Left lung (tissue), 10 donors: ENCODE results near the gene GRID1. TPM values are rescaled to one million over a fixed set of nuclear protein-coding genes. Genes with fewer than 3 reads are reported as not detected.

ENCODE experiments used
- ATAC-seq: fragments of 200-7000 bp; cut with Tn5 transposase; one replicate; pipeline ENCODE4 v1.9.1; 2020; ENCODE audit warnings: moderate library complexity
- DNase-seq, 4 donors: peaks; one replicate each; pipeline ENCODE4 v3.0.0-alpha.2; 2013 to 2020
- H3K27ac ChIP-seq, 2 donors: fragments of 200-600 bp; sonication (generic) in 1 of 2; one replicate each; pipeline versions ENCODE4 v1.5.0 to v1.8.0; 2020 to 2021
- H3K27me3 ChIP-seq, 2 donors: fragments of 200-600 bp; sonication (generic) in 1 of 2; one replicate each; pipeline versions ENCODE4 v1.5.0 to v1.8.0; 2020 to 2021
- H3K36me3 ChIP-seq, 2 donors: fragments of 200-600 bp; sonication (generic) in 1 of 2; one replicate each; pipeline versions ENCODE4 v1.5.0 to v1.8.0; 2020 to 2021
- H3K4me1 ChIP-seq, 2 donors: fragments of 200-600 bp; one replicate each; pipeline ENCODE4 v1.8.0; 2021
- H3K4me3 ChIP-seq, 2 donors: fragments of 200-600 bp; sonication (generic) in 1 of 2; one replicate each; pipeline versions ENCODE4 v1.5.0 to v1.8.0; 2020 to 2021; ENCODE audit warnings: mild to moderate bottlenecking in 1 of 2
- H3K9me3 ChIP-seq, 2 donors: fragments of 200-600 bp; sonication (generic) in 1 of 2; one replicate each; pipeline versions ENCODE4 v1.5.0 to v1.8.0; 2020 to 2021
- CTCF ChIP-seq, 2 donors: fragments of 200-600 bp; sonication (generic) in 1 of 2; IDR thresholded peaks; one replicate each; pipeline versions ENCODE4 v1.5.0 to v1.8.0; 2021; ENCODE audit warnings: antibody characterized with exemption in 2 of 2
- intact Hi-C, 2 donors: fragments of 100-400 bp; cut with DNase I; formaldehyde crosslinking; loops; one replicate each; pipeline versions ENCODE4 v1.11.2 to v1.14.2; 2022
- polyA plus RNA-seq, 6 donors: library from polyadenylated mRNA; unstranded; fragments of 120-200 nt; gene quantifications; one replicate each; pipeline ENCODE4 v1.2.1, GENCODE V29; 2013; ENCODE audit not compliant: insufficient read length in 6 of 6
- total RNA-seq, 2 donors: library from RNA; stranded (reverse); fragmentation: NEBNext Ultra II Directional; extraction: Animal tissue kit (Norgen Biotek cat#: 25700); gene quantifications; one replicate each; pipeline ENCODE4 v1.2.1, GENCODE V29; 2021
- donor health status: DM: no; HTN: yes; CAD: no.
- donor health status: DM: no; HTN: no; CAD: no.

Gene GRID1
- total and polyA plus RNA-seq, 8 donors = 0.81 to 2.6 (median 1.2) TPM

- no peak for ATAC-seq
- no peak overlapping the region for H3K27ac ChIP-seq
- intact Hi-C loops = no loop called here
- H3K4me1 ChIP-seq = no peaks in the 10 kb centered on the region
- H3K27me3 ChIP-seq = no peaks in the 10 kb centered on the region
- H3K9me3 ChIP-seq = no peaks in the 10 kb centered on the region
- DNase-seq = no peak
- no peaks in the 10 kb centered on the region for H3K36me3 ChIP-seq
- no peak overlapping the region for H3K4me3 ChIP-seq
- no peak for TF ChIP-seq CTCF (IDR thresholded peaks at IDR 0.05)
Observed at GRCh38 chr10:85914720-85915119, 451.9 kb downstream of the GRID1 start.

GRCh38 chr10:85908462-85908861 is 458.1 kb downstream of the GRID1 start:
- DNase-seq (no peak), ATAC-seq (no peak)
- Histone ChIP-seq H3K4me3 (no peak overlapping the region), H3K4me1 (no peaks in the 10 kb centered on the region), H3K27ac (no peak overlapping the region), H3K36me3 (no peaks in the 10 kb centered on the region), H3K27me3 (no peaks in the 10 kb centered on the region), H3K9me3 (no peaks in the 10 kb centered on the region)
- TF ChIP-seq CTCF (IDR thresholded peaks at IDR 0.05) = no peak
- intact Hi-C loops = no loop called here

- intact Hi-C loops = no loop called here
- no peak for ATAC-seq
- DNase-seq = no peak
- Histone ChIP-seq H3K36me3 (no peaks in the 10 kb centered on the region), H3K27ac (no peak overlapping the region), H3K4me1 (no peaks in the 10 kb centered on the region), H3K4me3 (no peak overlapping the region), H3K9me3 (no peaks in the 10 kb centered on the region), H3K27me3 (no peaks in the 10 kb centered on the region)
- TF ChIP-seq CTCF (IDR thresholded peaks at IDR 0.05) = no peak
Observed at GRCh38 chr10:85902051-85902450, 464.5 kb downstream of the GRID1 start.

GRCh38 chr10:85901599-85901998 is 465.0 kb downstream of the GRID1 start:
- intact Hi-C loops = no loop called here
- ATAC-seq (no peak), DNase-seq (no peak)
- TF ChIP-seq CTCF (IDR thresholded peaks at IDR 0.05) = no peak
- Histone ChIP-seq H3K36me3 (no peaks in the 10 kb centered on the region), H3K27ac (no peak overlapping the region), H3K4me1 (no peaks in the 10 kb centered on the region), H3K27me3 (no peaks in the 10 kb centered on the region), H3K9me3 (no peaks in the 10 kb centered on the region), H3K4me3 (no peak overlapping the region)

- H3K4me3 ChIP-seq = no peak overlapping the region
- ATAC-seq (no peak), DNase-seq (no peak)
- H3K36me3 ChIP-seq = no peaks in the 10 kb centered on the region
- TF ChIP-seq CTCF (IDR thresholded peaks at IDR 0.05) = no peak
- H3K27ac ChIP-seq = no peak overlapping the region
- no peaks in the 10 kb centered on the region for H3K9me3 ChIP-seq
- H3K4me1 ChIP-seq = no peaks in the 10 kb centered on the region
- no peaks in the 10 kb centered on the region for H3K27me3 ChIP-seq
- intact Hi-C loops = no loop called here
Observed at GRCh38 chr10:85900487-85900886, 466.1 kb downstream of the GRID1 start.
